GM19035 (cell line): ENCODE measurements around the gene IGFBP2.

Source experiments
- ATAC-seq: cut with Tn5 transposase; IDR thresholded peaks from one replicate; pipeline ENCODE4 v1.9.1; 2021; ENCODE audit not compliant: unreplicated experiment

IGFBP2 gene

DNA sequence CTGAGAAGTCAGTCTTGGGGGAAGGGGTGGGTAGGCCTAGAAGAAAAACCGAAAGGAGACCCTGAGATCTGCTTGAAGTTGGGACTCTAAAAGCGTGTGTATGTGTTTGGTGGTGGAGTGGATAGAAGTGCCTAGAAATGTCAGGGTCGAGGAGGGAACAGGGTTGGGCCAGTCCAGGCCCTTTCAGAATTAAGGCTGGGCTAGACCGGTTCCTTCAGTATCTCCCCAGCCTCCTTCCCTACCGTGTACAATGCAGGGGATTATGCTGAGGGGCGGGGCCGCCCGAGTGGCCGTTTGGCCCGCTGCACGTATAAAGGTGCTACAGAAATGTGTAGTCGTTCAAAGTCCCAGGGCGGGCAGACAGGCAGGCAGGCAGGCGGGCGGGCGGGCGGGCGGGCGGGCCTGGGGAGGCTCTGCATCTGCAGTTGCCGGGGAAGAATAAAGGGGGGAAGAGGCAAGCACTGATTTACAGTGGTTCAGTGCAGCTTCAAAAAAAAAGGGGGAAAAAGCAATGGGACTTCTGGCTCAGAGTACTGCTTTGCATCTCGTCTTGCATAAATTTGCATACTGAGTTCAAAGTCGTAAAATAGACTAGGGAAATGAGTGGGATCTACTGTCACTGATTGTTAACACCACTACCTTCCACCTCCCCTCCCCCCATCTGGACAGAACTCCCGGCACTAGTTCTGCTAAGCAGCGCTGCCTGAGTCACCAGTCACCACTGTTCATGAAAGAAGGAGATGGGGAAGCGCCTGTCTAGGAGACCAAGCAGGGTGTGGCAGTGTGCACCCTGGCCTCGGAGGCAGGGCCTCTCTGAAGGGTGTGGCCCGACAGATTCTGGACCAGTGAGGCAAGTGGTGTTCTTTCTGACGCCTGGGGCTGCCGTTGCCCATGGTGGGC, 3.6 kb downstream of the IGFBP2 start:
- ATAC-seq = no peak

DNA sequence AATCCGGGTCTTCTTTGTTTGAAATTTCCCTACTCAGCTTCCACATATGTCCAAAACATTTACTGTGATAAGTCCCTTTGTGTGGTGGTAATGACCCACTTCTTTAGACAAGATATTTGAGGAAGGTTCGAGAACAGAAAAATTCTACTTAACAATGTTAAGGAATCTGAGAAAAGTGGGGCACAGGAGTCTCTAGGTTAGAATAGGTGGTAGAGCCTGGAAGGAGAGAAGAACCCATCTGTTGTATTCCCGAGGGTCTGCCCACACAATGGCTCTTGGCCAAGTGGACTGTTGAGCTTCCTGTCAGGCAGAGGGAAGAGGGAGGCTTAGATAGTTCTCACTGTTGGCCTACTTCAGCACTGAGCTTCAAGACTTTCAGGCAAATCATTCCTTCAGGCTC, 4.3 kb downstream of the IGFBP2 start:
- ATAC-seq = no peak

DNA sequence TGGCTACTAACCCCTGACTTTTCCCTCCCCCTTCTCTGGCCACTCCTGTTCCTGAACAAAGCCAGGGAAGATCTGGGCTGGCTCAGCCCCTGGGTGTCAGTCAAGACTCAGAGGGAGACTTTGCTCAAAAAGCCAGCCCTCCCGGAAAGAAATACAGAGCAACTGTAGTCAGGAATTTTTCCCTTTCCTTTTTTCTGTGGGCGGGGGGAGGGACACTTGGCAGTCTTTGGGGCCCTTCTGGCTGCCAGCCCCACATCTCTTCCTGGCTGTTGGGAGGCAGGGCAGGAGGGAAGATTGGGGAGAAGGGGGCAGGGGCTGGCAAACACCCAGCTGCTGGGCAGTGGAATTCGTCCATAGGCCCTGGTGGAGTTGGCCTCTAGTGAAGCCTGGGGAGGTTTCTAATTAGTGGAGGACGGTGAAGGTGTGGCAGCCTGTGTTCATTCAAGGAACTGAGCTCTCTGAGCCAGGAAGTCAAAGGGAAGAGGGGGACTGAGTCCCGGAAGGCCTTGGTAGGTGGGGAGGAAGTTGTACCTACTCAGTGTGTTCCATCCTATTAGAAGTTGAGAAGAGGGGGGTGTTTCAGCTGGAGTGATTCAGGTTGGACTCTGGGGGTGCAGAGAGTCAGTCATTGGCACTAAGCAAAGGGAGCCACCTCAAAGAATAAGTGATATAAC, 10.9 kb downstream of the IGFBP2 start:
- no peak for ATAC-seq

DNA sequence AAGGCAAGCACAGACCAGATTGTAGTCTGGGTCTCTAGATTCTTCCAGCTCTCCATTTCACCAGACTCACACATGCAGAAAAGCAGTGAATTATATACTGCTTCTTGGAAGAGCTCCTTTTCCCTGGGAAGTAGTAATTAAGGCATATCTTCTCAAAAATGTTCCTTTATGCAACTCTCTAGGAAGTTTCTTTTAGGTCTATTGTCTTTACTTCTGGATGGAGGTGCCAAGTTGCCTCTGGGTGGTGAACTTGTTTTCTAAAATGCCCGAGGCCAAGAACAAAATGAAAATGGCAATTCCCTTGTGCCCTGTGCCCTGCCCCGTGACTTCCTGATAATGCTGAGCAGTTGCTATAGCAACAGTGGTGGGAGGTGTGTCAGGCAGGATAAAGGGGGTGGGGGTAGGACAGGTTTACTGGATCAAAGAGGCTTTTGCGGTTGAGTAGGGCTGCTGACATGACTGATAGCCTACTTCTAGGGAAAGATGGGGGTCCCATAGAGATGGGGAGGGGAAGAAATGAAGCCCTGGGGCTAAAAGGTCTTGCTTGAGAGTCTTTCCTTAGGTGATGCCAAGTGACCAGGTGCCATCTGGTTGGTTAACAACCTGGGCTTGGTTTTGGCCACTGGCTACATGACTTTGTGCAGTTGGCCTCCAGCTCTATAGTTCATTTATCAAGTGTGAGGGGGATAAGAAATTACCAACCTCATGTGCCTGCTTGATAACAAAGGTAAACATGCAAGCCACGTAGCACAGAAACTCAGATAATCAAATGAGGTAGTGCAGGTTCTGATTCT, 11.8 kb downstream of the IGFBP2 start:
- no peak for ATAC-seq

DNA sequence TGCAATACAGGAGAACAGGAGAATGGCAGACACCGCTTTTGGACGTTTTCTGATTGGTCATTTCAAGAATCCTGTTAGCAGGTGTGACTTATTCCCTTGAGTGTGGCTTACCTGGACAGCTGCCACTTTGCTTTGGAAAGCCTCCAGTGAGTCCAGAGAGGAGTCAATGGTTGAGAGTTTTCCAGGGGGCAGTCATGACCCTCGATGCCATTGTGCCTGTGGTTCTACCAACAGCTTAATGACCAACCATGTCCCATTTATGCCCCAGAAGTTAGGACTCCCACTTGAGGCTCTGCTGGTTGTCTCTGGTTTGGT, 12.4 kb downstream of the IGFBP2 start:
- ATAC-seq = no peak

DNA sequence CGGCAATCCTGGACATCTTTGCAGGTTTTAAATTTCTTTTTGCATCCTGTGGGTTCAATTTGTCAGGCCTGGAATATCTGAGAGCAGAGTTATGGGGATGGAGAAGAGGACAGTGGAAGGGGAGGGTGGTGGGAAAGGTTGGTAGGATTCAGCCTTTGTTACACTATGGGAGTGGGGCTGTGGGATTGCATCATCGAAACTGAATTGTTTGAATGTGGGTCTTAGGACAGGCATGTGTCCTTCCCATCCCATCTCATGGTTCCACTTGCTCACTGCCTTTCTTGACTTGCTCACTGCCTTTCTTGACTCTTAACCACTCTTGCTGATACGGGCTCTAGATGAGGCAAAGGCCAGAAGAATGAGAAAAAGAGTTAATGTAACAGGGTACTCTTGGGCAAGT, 12.9 kb downstream of the IGFBP2 start:
- ATAC-seq = no peak

DNA sequence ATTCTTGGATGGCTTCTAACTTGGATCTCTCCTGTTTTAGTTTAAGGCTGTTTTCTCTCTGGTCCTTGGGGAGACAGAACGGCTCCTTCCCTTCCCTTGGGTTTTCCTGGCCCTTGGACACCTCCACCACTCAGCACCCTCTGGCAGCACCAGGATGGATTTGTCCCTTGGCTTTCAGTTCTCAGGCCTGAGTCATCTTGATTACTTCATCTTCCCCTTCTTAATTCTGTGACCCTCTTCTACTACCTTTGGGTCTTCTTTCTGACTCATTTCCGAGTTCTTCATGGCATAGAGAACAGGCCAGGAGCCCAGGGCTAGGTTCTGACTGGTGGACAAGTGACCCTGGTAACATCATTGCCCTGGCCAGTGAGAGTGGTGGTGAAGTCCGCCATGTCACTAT, 14.9 kb downstream of the IGFBP2 start:
- ATAC-seq = no peak

DNA sequence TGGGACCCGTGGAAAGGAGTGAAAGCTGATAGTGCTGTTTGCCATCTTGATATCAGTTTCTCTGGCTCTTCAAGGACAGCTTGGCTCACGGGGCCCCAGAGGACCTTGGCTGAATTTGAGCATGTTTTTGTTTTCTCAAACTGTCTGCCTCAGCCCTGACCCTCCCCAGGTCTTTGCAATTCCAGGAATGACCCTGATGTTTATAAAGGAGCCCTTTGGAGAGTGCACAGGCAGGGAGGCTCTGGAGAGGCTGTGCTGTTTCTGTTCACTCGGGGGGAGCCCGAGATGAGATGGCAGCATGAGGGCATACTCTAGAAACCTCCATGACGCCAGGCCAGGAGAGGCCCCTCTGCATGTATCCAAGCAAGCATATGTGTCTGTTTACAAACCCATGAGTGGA, 16.4 kb downstream of the IGFBP2 start:
- no peak for ATAC-seq

DNA sequence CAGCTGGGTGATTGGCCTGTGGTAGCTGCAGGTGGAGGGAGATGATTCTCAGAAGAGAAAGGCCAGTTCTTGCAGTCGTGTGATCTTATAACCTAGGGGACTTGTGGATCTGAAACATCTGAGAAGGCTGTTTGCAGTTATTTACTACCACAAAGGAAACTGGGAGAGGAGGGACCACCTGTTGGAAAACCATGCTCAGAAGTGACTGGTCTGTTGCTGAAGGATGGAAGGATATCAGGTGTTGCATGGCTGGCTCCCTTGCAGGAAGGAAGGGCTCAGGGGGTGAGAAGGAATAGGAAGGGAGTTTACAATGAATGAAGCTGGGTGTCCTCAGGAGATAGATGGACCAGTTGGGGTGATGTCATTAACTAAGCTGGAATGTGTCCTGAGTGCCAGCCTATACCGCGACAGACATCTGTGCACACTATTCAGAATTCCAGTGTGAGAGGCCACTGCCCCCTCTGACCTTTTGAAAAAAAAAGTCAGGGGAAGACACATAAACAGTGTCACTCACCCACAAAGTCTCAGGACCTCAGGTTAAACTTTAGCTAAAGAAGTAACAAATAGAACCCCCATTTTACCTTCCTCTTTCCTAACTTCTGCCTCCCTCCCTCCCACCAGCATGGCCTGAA, 17.5 kb downstream of the IGFBP2 start:
- no peak for ATAC-seq

DNA sequence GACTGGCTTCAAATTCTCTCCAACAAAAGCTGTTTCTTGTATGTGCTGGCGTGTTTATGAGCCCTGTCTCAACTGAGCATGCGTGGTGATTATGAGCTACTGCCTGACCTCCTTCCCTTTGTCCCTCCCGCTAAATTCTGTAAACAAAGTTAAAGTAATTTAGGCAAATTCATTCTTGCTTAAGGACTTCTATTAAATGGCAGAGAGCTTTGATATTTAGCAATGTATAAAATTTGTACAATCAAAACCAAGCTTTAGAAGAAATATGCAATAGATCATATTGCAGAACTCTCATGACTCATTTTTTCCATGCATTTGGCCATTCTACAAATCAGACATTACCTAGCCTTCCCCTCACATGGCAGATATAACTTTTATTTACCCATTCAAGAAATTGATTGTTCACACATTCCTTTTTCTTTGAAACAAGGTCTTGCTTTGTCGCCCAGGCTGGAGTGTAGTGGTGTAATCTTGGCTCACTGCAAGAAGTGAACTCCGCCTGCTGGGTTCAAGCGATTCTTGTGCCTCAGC, 18.2 kb downstream of the IGFBP2 start:
- ATAC-seq = no peak

DNA sequence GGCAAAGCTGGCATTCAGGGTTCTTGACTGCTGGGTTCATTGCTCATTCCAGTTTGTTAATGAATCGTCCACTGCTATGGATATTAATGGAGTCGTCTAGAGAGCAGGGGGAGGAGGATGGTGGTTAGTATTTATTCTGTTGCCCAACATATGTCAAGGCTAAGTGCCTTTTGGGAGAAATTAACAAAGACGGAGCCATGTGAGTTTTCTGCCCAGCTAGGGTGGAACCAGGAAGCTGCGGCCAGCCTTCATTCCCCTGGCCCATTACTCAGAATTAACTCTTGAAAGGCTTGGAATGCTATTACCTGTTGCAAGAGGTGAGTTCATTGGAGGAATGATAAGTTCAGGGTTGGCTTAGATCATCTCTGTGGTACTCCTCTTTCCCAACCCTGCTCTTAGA, 19.3 kb downstream of the IGFBP2 start:
- ATAC-seq = no peak

DNA sequence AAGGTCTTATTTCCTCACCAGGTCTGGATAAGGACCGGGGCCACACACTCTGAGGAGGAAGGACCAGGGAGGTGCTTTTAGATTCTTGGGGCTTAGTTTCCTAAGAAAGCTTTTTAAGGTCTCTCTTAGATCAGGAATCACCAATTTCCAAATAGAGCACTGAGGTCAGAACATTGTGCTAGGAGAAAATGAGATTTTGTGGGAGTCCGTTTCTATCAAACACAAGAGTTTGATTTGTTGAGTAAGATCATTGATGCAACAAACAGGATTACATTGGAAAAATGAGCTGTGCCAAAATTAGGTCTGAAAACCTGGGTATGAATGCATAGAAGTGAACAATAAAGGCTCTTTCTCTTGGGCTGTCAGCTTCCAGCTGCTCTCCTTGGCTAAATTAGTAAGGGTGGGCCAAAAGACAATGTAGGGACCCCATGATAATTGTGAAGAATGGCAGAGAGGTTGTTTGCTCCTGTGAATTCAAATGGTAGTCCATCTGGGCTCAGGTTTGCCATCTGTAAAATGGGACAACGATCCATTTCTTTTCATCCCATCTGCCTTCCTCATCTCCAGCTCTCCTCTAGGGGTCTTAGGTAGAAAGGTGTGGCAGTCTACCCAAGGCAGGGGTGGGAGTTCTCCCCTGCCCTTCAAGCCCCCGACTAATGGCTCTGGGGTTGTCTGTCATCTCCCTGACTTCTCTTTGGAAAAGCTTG, 20.0 kb downstream of the IGFBP2 start:
- ATAC-seq = no peak

DNA sequence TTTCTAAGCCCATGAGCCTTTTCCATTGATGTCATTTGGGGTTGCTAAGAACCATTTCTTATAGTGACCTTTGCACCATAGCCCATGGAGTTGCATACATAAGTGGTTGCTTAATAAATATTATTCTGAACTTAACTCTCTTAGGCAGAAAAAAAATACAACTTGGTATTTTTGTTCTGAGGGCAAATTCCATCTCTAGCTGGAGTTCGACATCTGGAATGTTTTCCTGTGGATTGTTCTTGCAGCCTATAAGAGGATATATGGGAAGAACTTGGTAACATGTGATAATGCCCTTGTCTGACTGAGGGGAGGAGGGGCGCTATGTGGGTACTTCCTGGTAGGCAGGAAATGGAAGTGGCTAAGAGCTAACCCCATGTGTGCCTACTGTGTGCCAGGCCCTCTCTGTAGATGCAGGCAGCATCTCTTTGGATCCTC, 20.7 kb downstream of the IGFBP2 start:
- ATAC-seq = no peak

DNA sequence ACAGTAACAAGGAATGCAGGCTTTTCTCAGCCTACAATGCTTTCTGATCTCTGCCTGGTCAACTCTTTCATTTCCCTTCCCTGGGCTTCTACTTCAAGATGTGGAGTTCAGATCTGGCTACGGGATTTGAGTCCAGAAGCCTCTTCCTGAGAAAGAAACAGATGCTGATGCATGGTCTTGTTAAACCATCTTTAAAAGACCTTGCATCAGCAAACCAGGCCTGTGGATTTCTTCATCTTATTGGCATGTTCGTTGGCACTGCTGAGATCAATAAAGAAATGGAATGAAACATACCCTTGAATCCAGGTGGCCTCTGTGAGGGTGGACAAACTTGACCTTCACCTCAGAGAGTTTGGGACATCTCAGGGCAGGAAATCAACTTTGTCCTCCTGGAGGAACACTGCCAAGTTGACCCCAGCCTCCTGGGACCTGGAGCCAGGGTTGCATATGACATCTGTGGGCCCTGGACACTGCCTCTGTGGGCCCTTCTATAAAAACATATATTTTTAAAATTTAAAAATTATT, 21.4 kb downstream of the IGFBP2 start:
- no peak for ATAC-seq

DNA sequence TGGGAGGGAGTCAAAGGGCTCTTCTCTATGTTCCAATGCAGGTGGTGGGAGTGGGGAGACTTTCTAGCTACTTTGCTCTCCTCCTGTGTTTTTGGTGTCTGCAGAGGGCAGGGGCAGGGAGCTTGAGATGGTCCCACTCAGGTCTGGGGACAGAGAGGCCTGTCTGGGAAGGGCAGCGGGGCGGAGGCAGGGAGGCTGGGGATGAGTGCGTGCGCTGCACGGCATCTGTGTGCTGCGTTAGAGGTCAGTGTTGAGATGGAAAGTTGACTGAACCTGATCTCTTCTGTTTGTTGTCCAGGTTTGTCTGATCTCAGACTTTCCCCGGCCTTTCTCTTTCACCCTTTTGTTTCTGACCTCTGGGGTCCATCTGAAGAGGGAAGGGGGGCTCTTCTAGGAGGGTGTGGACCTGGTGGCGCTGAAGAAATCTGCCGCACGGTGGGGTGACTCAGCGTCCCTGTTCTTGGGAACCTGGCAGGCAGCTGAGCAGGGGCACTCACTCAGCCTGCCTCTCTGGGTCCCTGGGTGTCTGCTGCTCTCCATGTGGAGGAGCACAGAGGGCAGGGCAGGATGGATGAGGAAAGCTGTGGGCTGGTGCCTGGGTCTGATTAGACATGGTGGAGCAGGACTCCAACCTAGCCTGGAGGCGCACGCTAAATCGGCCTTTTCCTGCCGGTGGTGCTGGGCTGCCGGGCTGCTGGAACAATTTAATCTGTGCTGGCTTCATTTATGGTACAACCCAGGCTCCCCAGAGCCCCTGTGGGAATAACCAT, 24.1 kb downstream of the IGFBP2 start:
- ATAC-seq = no peak

DNA sequence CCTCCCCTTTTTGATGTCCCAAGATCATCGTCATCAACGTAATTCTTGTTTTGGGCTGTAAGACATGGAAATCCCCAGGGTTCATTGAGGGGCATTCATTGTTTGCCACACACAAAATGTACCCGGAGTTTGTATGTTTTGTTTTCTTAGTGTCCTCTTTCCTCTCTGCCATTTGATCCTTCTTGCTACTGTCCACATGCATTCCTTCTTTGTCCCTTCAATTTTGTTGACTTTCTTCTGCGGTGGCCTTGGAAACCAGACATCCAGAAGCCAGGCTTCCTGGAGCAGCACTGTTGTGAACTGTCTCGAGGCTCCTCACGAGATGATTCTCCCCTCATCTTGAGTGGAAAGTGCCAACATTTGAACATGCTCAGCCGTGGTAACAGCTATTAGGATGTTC, 24.8 kb downstream of the IGFBP2 start:
- ATAC-seq = no peak

DNA sequence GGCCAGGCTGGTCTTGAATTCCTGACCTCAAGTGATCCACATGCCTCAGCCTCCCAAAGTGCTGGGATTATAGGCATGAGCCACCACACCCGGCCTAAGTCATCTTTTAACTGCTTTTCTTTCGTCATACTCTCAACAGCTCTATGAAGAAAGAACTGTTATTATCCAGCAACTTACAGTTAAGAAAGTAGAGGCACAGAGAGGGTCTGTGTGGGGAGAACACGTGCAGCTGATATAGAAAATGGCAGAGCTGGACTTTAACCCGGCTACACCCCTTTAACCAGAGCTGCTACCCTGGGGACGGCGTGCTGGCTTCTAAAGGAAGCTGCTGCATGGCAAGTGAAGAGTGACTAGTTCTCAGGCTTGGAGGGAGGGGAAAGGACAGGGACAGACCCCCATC, 25.5 kb downstream of the IGFBP2 start:
- ATAC-seq = no peak

DNA sequence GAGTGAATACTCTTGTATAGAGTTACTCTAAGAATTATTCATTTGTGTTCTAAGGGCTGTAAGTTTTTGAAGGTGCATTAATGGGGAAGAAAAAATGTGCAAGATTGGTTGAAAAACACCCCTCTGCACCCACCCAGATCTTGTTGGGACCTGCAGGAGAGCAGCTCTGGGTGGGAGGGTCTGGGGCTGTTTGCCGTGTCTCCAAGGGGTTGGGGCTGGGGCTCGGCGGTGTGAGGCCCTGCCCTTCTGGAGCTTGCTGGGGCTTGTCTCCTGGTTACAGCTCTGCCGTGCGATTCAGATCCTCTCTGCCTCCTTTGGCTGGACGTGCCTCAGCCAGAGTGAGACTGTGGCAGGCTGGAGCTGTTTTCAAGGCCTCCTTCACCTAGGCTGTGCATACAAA, 26.1 kb downstream of the IGFBP2 start:
- no peak for ATAC-seq

DNA sequence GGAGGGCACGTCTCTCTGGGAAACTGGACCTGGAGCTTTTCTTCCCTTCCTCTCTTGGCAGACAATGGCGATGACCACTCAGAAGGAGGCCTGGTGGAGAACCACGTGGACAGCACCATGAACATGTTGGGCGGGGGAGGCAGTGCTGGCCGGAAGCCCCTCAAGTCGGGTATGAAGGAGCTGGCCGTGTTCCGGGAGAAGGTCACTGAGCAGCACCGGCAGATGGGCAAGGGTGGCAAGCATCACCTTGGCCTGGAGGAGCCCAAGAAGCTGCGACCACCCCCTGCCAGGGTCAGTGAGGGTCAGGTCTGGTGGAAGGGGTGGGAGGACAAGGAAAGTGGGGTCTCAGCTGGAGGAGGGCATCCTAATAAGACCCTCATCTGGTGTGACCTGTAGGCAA, 27.3 kb downstream of the IGFBP2 start:
- ATAC-seq = no peak

DNA sequence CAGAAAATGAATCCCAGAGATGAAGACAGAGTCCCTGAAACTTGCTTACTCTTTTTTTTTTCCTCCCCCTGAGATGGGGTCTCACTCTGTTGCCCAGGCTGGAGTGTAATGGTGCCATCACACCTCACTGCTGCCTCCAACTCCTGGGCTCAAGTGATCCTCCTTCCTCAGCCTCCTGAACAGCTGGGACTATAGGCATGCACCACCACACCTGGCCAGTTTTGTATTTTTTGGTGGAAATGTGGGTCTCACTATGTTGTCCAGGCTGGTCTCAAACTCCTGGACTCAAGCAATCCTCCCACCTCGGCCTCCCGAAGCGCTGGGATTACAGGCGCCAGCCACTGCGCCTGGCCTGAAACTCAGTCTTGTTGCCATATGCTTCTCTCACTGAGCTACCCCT, 27.8 kb downstream of the IGFBP2 start:
- no peak for ATAC-seq
